Stomach (tissue), 9 donors: Measurements from ENCODE around the gene BRAP. TPM values are rescaled to one million over a fixed set of nuclear protein-coding genes. Genes with fewer than 3 reads are reported as not detected.

Experiments used
- DNase-seq, 2 donors: peaks; one replicate each; pipeline versions ENCODE4 v3.0.0 to v3.0.0-alpha.2; 2013 to 2019
- H3K27ac ChIP-seq, 5 donors: fragments of 200-600 bp in 4 of 5; sonication (generic) in 4 of 5; one replicate each; pipeline ENCODE4 v1.5.1; 2013 to 2019; ENCODE audit warnings: mild to moderate bottlenecking in 1 of 5, moderate library complexity in 1 of 5
- H3K27me3 ChIP-seq, 3 donors: fragments of 200-600 bp; sonication (generic); one replicate each; pipeline ENCODE4 v1.5.1; 2017 to 2019; ENCODE audit warnings: mixed run types in 1 of 3
- H3K36me3 ChIP-seq, 4 donors: fragments of 200-600 bp; sonication (generic); 1 replicate in 3 of 4; 2 replicates in 1 of 4; pipeline ENCODE4 v1.5.1; 2016 to 2019
- H3K4me1 ChIP-seq, 4 donors: fragments of 200-600 bp; sonication (generic); one replicate each; pipeline ENCODE4 v1.5.1; 2016 to 2019
- H3K4me3 ChIP-seq, 4 donors: fragments of 200-600 bp; sonication (generic) in 3 of 4; one replicate each; pipeline ENCODE4 v1.5.1; 2016 to 2019; ENCODE audit warnings: mild to moderate bottlenecking in 1 of 4
- H3K9me3 ChIP-seq, 4 donors: fragments of 200-600 bp; sonication (generic); one replicate each; pipeline ENCODE4 v1.5.1; 2016 to 2019
- CTCF ChIP-seq, 7 experiments: fragments of 450-650 bp in 4 of 7; fragments of 200-600 bp in 3 of 7; sonication (generic) in 3 of 7; IDR thresholded peaks; one replicate each; pipeline ENCODE4 v1.5.1; 2016 to 2019; ENCODE audit warnings: antibody characterized with exemption in 7 of 7, control low read depth in 2 of 7, mild to moderate bottlenecking in 1 of 7
- EP300 ChIP-seq: sonication (generic); formaldehyde crosslinking; IDR thresholded peaks from one replicate; pipeline ENCODE4 v1.6.1; 2017; ENCODE audit warnings: antibody characterized with exemption
- POLR2A ChIP-seq, 4 donors: fragments of 450-650 bp; IDR thresholded peaks; one replicate each; pipeline ENCODE4 v1.6.1; 2016; ENCODE audit warnings: antibody characterized with exemption in 4 of 4, control low read depth in 2 of 4, mild to moderate bottlenecking in 1 of 4, moderate library complexity in 1 of 4
- POLR2AphosphoS5 ChIP-seq, 3 donors: sonication (generic); formaldehyde crosslinking; IDR thresholded peaks; one replicate each; pipeline ENCODE4 v1.6.1; 2016; ENCODE audit warnings: antibody characterized with exemption in 3 of 3
- WGBS, 5 donors: extraction: QIAGEN DNeasy Blood & Tissue Kit in 3 of 5; methylation state at CpG; one replicate each; pipeline versions ENCODE4 v1.1.5 to v1.1.7; 2013 to 2018; 5-methylcytosine and 5-hydroxymethylcytosine counted together
- intact Hi-C: fragments of 100-400 bp; cut with DNase I; formaldehyde crosslinking; loops from one replicate; pipeline ENCODE4 v1.15.1; 2023; ENCODE audit warnings: low total_unique reads
- polyA plus RNA-seq, 3 donors: library from polyadenylated mRNA; stranded (reverse); fragments of 200-250 nt; gene quantifications; one replicate each; pipeline ENCODE4 v1.2.3, GENCODE V29; 2013
- total RNA-seq, 5 donors: library from RNA; depleted of rRNA; stranded (reverse); fragments of >200 nt; gene quantifications; one replicate each; pipeline versions ENCODE4 v1.1.0 to v1.2.3, GENCODE V29; 2014 to 2016
- donor health status: healthy with polysubstance abuse.
- donor health status: Bipolar disorder and iron deficiency.
- donor health status: healthy.

The BRAP gene
- total and polyA plus RNA-seq, 8 donors = 5.6 to 43.2 (median 16.6) TPM

GRCh38 chr12:111638556-111638955 lies 47.2 kb downstream of the BRAP start:
- Histone ChIP-seq H3K27ac (no peak overlapping the region), H3K36me3 (peaks cover 0 to 28% (median 21%) of the 10 kb centered on the region in 4 donors), H3K4me1 (peaks cover 9 to 39% (median 28%) of the 10 kb centered on the region in 4 donors), H3K27me3 (no peaks in the 10 kb centered on the region), H3K4me3 (no peak overlapping the region), H3K9me3 (no peaks in the 10 kb centered on the region)
- WGBS, 5 donors = 53 to 69% (median 66%) methylated on average over 6 of the region's 6 CpGs
- intact Hi-C loops = no loop called here
- peak in 1 of 2 donors; percentile 12 for DNase-seq
- TF ChIP-seq CTCF (IDR thresholded peaks at IDR 0.05) (no peak), EP300 (no peak), POLR2A (IDR thresholded peaks at IDR 0.05) (no peak), POLR2AphosphoS5 (IDR thresholded peaks at IDR 0.05) (no peak)

- TF ChIP-seq POLR2A (IDR thresholded peaks at IDR 0.05) (no peak), POLR2AphosphoS5 (IDR thresholded peaks at IDR 0.05) (no peak), CTCF (IDR thresholded peaks at IDR 0.05) (no peak), EP300 (no peak)
- Histone ChIP-seq H3K27ac (peak overlapping the region in 4 of 5 donors; percentile 38 to 71 (median 60)), H3K4me3 (peak overlapping the region in 2 of 4 donors; percentile 2 to 9), H3K27me3 (no peaks in the 10 kb centered on the region), H3K36me3 (peaks cover 0 to 13% (median 5%) of the 10 kb centered on the region in 4 donors), H3K9me3 (no peaks in the 10 kb centered on the region), H3K4me1 (peaks cover 0 to 22% (median 16%) of the 10 kb centered on the region in 4 donors)
- peak; percentile 28 to 86 for DNase-seq
- intact Hi-C loops = no loop called here
- 12 to 35% (median 28%) methylated on average over 19 of the region's 19 CpGs for WGBS, 5 donors
Observed at GRCh38 chr12:111636209-111636945, 49.4 kb downstream of the BRAP start.

- intact Hi-C loops = no loop called here
- peaks cover 0 to 22% (median 16%) of the 10 kb centered on the region in 4 donors for H3K4me1 ChIP-seq
- H3K36me3 ChIP-seq = peaks cover 0 to 6% (median 1%) of the 10 kb centered on the region in 4 donors
- peak in 1 of 2 donors; percentile 31 for DNase-seq
- WGBS, 5 donors = 45 to 66% (median 63%) methylated on average over 8 of the region's 8 CpGs
- H3K4me3 ChIP-seq = no peak overlapping the region
- no peak for TF ChIP-seq EP300
- no peak for TF ChIP-seq POLR2A (IDR thresholded peaks at IDR 0.05)
- no peak for TF ChIP-seq POLR2AphosphoS5 (IDR thresholded peaks at IDR 0.05)
- no peak for TF ChIP-seq CTCF (IDR thresholded peaks at IDR 0.05)
- H3K27me3 ChIP-seq = no peaks in the 10 kb centered on the region
- no peaks in the 10 kb centered on the region for H3K9me3 ChIP-seq
- H3K27ac ChIP-seq = peak overlapping the region in 4 of 5 donors; percentile 38 to 71 (median 60)
Observed at GRCh38 chr12:111635524-111635923, 50.2 kb downstream of the BRAP start.

- no peak overlapping the region for H3K27ac ChIP-seq
- H3K4me1 ChIP-seq = no peaks in the 10 kb centered on the region
- no peaks in the 10 kb centered on the region for H3K27me3 ChIP-seq
- DNase-seq = no peak
- H3K36me3 ChIP-seq = no peaks in the 10 kb centered on the region
- TF ChIP-seq POLR2AphosphoS5 (IDR thresholded peaks at IDR 0.05) (no peak), POLR2A (IDR thresholded peaks at IDR 0.05) (no peak), EP300 (no peak), CTCF (IDR thresholded peaks at IDR 0.05) (no peak)
- H3K4me3 ChIP-seq = no peak overlapping the region
- H3K9me3 ChIP-seq = no peaks in the 10 kb centered on the region
- 83 to 97% (median 90%) methylated on average over 7 of the region's 7 CpGs for WGBS, 5 donors
- intact Hi-C loops = no loop called here
Observed at GRCh38 chr12:111628505-111629260, 57.1 kb downstream of the BRAP start.
